GM21717 (cell line): ENCODE measurements around the gene HSPA1A.
"Not testable (repeated sequence)": the region's sequence is repeated elsewhere in the genome, so short reads cannot be mapped to it uniquely, and the experiment has no call there.

Source experiments
- ATAC-seq: cut with Tn5 transposase; IDR thresholded peaks from one replicate; pipeline ENCODE4 v1.9.1; 2021; ENCODE audit warnings: mild to moderate bottlenecking, moderate library complexity; ENCODE audit not compliant: unreplicated experiment

Gene HSPA1A

GRCh38 chr6:31862344-31863235, 47.2 kb downstream of the HSPA1A start, which contains the start of gene NEU1:
TSS of gene NEU1 (minus strand) at chr6:31862821. CDS start at chr6:31862776, 45 bp downstream.
- peak; percentile 88 for ATAC-seq

DNA sequence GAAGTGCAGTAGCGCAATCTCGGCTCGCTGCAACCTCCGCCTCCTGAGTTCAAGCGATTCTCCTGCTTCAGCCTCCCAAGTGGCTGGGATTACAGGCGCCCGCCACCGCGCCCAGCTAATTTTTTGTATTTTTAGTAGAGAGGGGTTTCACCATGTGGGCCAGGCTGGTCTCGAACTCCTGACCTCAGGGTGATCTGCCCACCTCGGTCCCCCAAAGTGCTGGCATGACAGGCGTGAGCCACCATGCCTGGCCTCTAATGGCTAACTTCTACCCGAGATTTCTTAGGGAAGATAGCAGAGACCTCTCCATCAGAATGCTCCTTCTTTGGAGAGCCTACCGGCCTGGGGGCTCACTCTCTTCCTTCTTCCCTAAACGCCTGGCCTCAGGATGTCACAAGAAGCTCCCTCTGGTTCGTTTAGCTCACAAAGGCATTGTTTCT, 48.8 kb downstream of the HSPA1A start:
- not testable (repeated sequence) for ATAC-seq

DNA sequence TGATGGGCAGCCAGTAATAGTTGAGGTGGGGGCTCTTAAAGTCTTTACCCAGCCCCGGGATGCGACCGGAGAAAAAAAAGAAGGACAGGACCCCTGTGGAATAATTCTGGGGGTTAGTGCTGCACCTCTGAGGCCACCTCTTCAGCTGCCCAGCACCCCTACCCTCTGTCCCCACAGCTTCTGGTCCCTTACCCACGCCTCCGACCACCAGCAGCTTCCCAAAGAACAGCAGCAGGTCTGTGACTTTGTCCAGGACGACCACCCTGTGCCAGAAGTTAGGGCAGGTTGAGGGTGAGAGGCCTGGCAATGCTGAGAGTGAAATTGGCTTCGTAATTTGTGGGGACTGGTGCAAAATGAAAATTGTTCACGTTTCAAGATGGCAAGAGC, 49.5 kb downstream of the HSPA1A start:
- ATAC-seq = no peak

DNA sequence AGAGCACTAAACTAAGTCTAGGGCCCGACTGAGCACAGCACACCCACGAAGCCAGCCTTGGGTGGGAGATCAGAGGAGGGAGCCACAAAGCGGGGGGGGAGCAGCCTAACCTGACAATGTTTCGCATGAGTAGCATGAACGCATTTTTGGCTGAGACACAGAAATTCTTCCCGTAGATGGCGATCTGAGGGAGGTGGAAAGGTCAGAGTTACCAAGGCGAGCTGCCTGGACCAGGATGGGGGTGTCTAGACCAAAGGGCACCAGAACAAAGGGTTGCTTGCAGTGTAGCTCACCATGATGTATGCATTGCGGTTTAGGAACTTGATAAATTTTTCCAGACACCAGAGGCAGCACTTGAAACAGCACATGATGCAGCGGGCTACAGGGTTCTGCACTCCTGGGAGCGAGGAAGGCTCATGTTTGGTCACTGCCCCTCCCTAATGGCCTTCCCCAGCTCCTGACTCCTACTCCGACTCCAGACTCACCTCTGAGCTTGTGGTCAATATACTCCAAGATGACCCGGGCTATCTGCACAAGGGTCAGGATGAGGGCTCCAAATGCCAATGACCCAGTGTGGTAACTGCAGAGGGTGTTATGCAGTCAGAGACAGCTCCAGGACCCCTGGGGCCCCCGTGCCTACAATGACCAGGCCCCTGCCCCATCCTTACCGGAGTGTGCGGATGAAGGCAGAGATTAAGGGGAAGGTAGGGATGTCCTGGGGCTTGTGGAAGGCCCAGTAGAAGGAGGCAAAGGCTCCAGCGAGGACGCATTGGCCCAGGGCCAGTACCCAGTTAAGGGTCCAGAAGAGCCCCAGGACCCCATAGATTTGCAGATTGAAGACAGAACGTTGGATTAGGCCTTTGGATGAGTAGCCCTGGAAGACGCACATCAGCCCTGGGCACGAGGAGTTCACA, 50.1 kb downstream of the HSPA1A start:
- no peak for ATAC-seq
